ENCODE measurements around the gene ZFP36L1.

DNA sequence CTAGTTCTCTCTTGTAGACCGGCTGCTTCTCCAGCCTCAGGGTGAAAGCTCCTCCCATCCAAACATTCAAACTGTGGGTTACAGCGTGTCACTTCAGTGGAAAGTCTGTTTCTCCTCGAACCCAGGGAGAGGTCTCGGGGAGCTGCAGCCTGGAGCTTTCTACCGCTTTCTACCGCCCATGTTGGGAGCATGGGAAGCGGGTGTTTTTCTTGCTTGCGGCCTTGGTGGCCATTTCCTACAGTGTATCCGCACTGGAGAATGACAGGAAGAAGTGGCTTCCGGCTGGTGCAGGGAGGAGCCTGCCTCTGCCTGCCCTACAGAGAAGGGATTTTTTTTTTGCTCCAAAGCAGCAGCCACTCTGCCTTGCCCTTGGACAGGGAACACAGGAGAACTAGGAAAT lies 21.2 kb downstream of the ZFP36L1 start:
- TF ChIP-seq CTCF (IDR thresholded peaks at IDR 0.05) = no peak
- TF ChIP-seq ZFX (IDR thresholded peaks at IDR 0.05; ENCODE audit: borderline replicate concordance) = no peak
